Neural cell (in vitro differentiated cells): ENCODE results near the gene NLRP10. TPM values are rescaled to one million over a fixed set of nuclear protein-coding genes. Genes with fewer than 3 reads are reported as not detected.

Experiments used
- H2AFZ ChIP-seq: fragments of 200-600, 300-800 bp; sonication (generic), shearing (Covaris generic); 2 replicates; pipeline ENCODE4 v1.6.0; 2014; ENCODE audit warnings: low read depth, mild to moderate bottlenecking, antibody characterized with exemption, low read length, moderate library complexity
- H3F3A ChIP-seq: fragments of 200-600 bp; shearing (Covaris generic); 2 replicates; pipeline ENCODE4 v1.6.1; 2016; ENCODE audit warnings: mild to moderate bottlenecking, moderate library complexity, mixed read lengths, antibody characterized with exemption, low read length; ENCODE audit not compliant: insufficient read depth, poor library complexity, severe bottlenecking
- H3K27ac ChIP-seq: fragments of 200-600, 300-800 bp; sonication (generic), shearing (Covaris generic); 2 replicates; pipeline ENCODE4 v1.5.1; 2014; ENCODE audit warnings: mild to moderate bottlenecking, low read length, moderate library complexity
- H3K27me3 ChIP-seq: fragments of 300-800, 200-600 bp; sonication (generic), shearing (Covaris generic); 2 replicates; pipeline ENCODE4 v1.6.0; 2014; ENCODE audit warnings: mild to moderate bottlenecking, low read depth, low read length, moderate library complexity; ENCODE audit not compliant: insufficient read depth
- H3K36me3 ChIP-seq: fragments of 300-800, 200-600 bp; sonication (generic), shearing (Covaris generic); 2 replicates; pipeline ENCODE4 v1.5.1; 2014; ENCODE audit warnings: mild to moderate bottlenecking, antibody characterized with exemption, low read length, moderate library complexity; ENCODE audit not compliant: insufficient read depth
- H3K4me2 ChIP-seq: fragments of 300-800, 200-600 bp; sonication (generic), shearing (Covaris generic); 2 replicates; pipeline ENCODE4 v1.6.0; 2014; ENCODE audit warnings: mild to moderate bottlenecking, low read length
- H3K4me3 ChIP-seq: fragments of 300-800, 200-600 bp; sonication (generic), shearing (Covaris generic); 2 replicates; pipeline ENCODE4 v1.5.1; 2014; ENCODE audit warnings: mild to moderate bottlenecking, low read length, moderate library complexity
- H3K79me2 ChIP-seq: fragments of 200-600 bp; shearing (Covaris generic); replicated peaks from 2 replicates; pipeline ENCODE4 v1.6.0; 2014; ENCODE audit warnings: mild to moderate bottlenecking, low read length, moderate library complexity; ENCODE audit not compliant: insufficient read depth
- H3K9ac ChIP-seq: fragments of 300-800, 200-600 bp; sonication (generic), shearing (Covaris generic); 2 replicates; pipeline ENCODE4 v1.6.1; 2016; ENCODE audit warnings: mild to moderate bottlenecking, low read length, mixed read lengths
- H3K9me2 ChIP-seq: fragments of 200-600 bp; shearing (Covaris generic); 2 replicates; pipeline ENCODE4 v1.6.1; 2016; ENCODE audit warnings: mild to moderate bottlenecking, low read length, mixed read lengths; ENCODE audit not compliant: insufficient read depth
- H3K9me3 ChIP-seq: fragments of 200-600, 300-800 bp; sonication (generic), shearing (Covaris generic); 2 replicates; pipeline ENCODE4 v1.6.1; 2016; ENCODE audit warnings: mild to moderate bottlenecking, mixed run types, low read length, moderate library complexity, mixed read lengths
- H4K20me1 ChIP-seq: fragments of 200-600 bp; shearing (Covaris generic); 2 replicates; pipeline ENCODE4 v1.6.1; 2016; ENCODE audit warnings: mild to moderate bottlenecking, mixed run types; ENCODE audit not compliant: insufficient read depth
- EP300 ChIP-seq: fragments of 450-650 bp; conservative IDR thresholded peaks from 2 replicates; pipeline ENCODE4 v1.6.1; 2014; ENCODE audit warnings: antibody characterized with exemption, mild to moderate bottlenecking, moderate library complexity; ENCODE audit not compliant: poor library complexity, severe bottlenecking
- EZH2 ChIP-seq: fragments of 200-600, 300-800 bp; shearing (Covaris generic), sonication (generic); IDR thresholded peaks from 2 replicates; pipeline ENCODE4 v1.6.1; 2014; ENCODE audit warnings: antibody characterized with exemption, low read length, borderline replicate concordance, mild to moderate bottlenecking; ENCODE audit not compliant: insufficient read depth, poor library complexity, severe bottlenecking
- MXI1 ChIP-seq: fragments of 450-650 bp; conservative IDR thresholded peaks from 2 replicates; pipeline ENCODE4 v1.6.1; 2014; ENCODE audit warnings: antibody characterized with exemption, mild to moderate bottlenecking; ENCODE audit not compliant: poor library complexity, severe bottlenecking
- POLR2AphosphoS5 ChIP-seq: IDR thresholded peaks from 2 replicates; pipeline ENCODE4 v1.6.1; 2012
- RAD21 ChIP-seq: fragments of 450-650 bp; conservative IDR thresholded peaks from 2 replicates; pipeline ENCODE4 v1.6.1; 2014; ENCODE audit warnings: antibody characterized with exemption, mild to moderate bottlenecking, moderate library complexity
- REST ChIP-seq: IDR thresholded peaks from 2 replicates; pipeline ENCODE4 v1.6.1; 2012; ENCODE audit warnings: borderline replicate concordance
- SMC3 ChIP-seq: fragments of 450-650 bp; conservative IDR thresholded peaks from 2 replicates; pipeline ENCODE4 v1.6.1; 2014; ENCODE audit warnings: antibody characterized with exemption, mild to moderate bottlenecking, moderate library complexity; ENCODE audit not compliant: poor library complexity
- TAF1 ChIP-seq: IDR thresholded peaks from 2 replicates; pipeline ENCODE4 v1.6.1; 2012; ENCODE audit warnings: low read depth
- polyA plus RNA-seq: library from polyadenylated mRNA; depleted of rRNA; stranded (reverse); fragments of >200 nt; gene quantifications from 2 replicates; pipeline ENCODE4 v1.2.3, GENCODE V29; 2014
- TF ChIP-seq, protein P1 (sequence below): fragments of 450-650 bp; IDR thresholded peaks from 2 replicates; pipeline ENCODE4 v1.5.1; 2014; ENCODE audit warnings: antibody characterized with exemption, mild to moderate bottlenecking, moderate library complexity; ENCODE audit not compliant: poor library complexity, severe bottlenecking

NLRP10 gene
- polyA plus RNA-seq, 1 donor from 2014 or later: not detected

DNA sequence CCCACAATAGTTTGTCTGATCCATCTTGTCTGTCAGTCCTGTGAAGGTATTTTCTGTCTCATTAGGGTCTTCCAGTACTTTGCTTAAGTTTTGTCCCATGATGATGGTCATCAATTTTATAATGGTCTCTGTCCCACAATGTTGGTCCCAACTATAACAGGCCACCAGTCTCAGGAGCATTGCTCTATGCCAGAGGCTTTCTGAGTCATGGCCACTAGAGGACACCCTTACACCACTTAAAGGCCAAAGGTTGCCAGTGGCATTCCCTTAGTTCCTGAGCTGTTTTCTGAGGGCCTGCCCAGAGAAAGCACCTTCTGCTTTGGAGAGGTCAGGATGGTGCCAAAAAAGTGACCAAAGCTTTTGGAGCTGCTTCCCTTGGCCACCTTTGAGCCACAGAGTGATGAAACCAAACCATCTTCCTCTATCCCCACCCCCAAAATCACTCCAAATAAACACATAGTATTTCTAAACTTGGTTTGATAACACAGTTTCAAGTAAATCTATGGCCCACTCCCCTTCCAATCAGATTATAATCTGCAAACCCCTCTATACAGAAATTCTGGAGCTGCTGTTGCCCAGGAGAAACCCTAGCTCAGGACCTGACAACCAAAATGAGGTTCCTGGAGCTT lies 41.2 kb upstream of the NLRP10 start:
- Histone ChIP-seq H3K9me3 (no peaks in the 10 kb centered on the region), H2AFZ (no peak overlapping the region), H3K27ac (no peak overlapping the region), H3K4me2 (no peak overlapping the region), H3K9me2 (no peaks in the 10 kb centered on the region), H3K4me3 (no peak overlapping the region), H3F3A (no peaks in the 10 kb centered on the region), H4K20me1 (no peaks in the 10 kb centered on the region), H3K36me3 (no peaks in the 10 kb centered on the region), H3K9ac (no peak overlapping the region), H3K79me2 (no peaks in the 10 kb centered on the region), H3K27me3 (no peaks in the 10 kb centered on the region)
- TF ChIP-seq SMC3 (peak; percentile 98), TAF1 (no peak), REST (no peak), RAD21 (peak; percentile 99), MXI1 (no peak), POLR2AphosphoS5 (no peak), EZH2 (no peak), EP300 (no peak)
- TF ChIP-seq, protein P1, sequence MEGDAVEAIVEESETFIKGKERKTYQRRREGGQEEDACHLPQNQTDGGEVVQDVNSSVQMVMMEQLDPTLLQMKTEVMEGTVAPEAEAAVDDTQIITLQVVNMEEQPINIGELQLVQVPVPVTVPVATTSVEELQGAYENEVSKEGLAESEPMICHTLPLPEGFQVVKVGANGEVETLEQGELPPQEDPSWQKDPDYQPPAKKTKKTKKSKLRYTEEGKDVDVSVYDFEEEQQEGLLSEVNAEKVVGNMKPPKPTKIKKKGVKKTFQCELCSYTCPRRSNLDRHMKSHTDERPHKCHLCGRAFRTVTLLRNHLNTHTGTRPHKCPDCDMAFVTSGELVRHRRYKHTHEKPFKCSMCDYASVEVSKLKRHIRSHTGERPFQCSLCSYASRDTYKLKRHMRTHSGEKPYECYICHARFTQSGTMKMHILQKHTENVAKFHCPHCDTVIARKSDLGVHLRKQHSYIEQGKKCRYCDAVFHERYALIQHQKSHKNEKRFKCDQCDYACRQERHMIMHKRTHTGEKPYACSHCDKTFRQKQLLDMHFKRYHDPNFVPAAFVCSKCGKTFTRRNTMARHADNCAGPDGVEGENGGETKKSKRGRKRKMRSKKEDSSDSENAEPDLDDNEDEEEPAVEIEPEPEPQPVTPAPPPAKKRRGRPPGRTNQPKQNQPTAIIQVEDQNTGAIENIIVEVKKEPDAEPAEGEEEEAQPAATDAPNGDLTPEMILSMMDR: peak; percentile 96

DNA sequence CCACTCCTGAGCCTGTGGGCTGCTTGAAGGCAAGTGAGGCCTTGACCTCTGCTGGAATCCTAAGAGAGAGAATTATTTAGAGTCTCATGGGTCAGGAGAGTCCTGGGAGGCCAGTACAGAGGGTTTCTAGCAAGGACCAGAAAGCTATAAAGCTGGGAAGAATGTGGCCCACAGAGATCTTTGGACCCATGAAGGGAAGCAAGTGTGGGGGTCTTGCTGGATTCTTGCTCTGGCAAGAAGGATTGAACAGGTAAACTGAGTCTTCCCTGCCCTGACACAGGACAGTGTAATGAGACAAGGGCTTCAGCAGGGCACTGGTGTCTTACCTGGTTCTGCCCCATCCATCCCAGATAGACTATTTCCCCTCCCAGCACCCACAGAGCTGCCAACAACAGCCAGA lies 40.3 kb upstream of the NLRP10 start:
- TF ChIP-seq, protein P1: no peak
- Histone ChIP-seq H3K79me2 (no peaks in the 10 kb centered on the region), H4K20me1 (no peaks in the 10 kb centered on the region), H3K27ac (no peak overlapping the region), H3F3A (no peaks in the 10 kb centered on the region), H3K9me2 (no peaks in the 10 kb centered on the region), H3K9me3 (no peaks in the 10 kb centered on the region), H2AFZ (no peak overlapping the region), H3K4me3 (no peak overlapping the region), H3K27me3 (no peaks in the 10 kb centered on the region), H3K36me3 (no peaks in the 10 kb centered on the region), H3K9ac (no peak overlapping the region), H3K4me2 (no peak overlapping the region)
